Right lobe of liver (tissue), 4 donors: ENCODE results near the gene DKKL1.

Source experiments
- POLR2A ChIP-seq: fragments of 450-650 bp; IDR thresholded peaks from one replicate; pipeline ENCODE4 v1.6.1; 2017; ENCODE audit warnings: antibody characterized with exemption, mild to moderate bottlenecking
- TF ChIP-seq, protein P1 (sequence below), 4 donors: fragments of 200-600 bp in 3 of 4; fragments of 450-650 bp in 1 of 4; IDR thresholded peaks; one replicate each; pipeline versions ENCODE4 v1.5.1 to v1.8.0; 2016 to 2022; ENCODE audit warnings: antibody characterized with exemption in 4 of 4, mild to moderate bottlenecking in 2 of 4
- donor health status: DM: no; HTN: no; CAD: no.
- donor health status: DM: no; HTN: no; CAD: no.
- donor health status: DM: no; HTN: yes; CAD: no.

DNA sequence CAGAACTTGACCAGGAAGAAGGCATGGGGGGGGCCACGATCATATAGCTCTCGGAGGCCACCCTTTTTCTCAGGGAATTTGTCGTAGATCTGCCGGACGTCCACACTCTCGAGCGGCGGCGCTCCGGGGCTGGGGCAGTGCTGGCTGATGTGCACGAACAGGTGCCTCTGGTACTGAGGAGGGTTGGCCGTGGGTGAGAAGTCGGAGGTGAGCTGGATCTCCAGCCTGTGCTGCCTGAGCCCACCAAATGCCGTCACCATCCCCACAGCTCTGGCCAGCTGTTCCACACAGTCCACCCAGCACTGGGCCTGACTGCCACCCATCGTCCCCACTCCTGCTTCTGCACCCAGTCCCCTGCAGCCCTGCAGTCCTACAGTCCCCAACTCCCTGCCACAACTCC is 16.5 kb upstream of the DKKL1 start:
- TF ChIP-seq, protein P1, sequence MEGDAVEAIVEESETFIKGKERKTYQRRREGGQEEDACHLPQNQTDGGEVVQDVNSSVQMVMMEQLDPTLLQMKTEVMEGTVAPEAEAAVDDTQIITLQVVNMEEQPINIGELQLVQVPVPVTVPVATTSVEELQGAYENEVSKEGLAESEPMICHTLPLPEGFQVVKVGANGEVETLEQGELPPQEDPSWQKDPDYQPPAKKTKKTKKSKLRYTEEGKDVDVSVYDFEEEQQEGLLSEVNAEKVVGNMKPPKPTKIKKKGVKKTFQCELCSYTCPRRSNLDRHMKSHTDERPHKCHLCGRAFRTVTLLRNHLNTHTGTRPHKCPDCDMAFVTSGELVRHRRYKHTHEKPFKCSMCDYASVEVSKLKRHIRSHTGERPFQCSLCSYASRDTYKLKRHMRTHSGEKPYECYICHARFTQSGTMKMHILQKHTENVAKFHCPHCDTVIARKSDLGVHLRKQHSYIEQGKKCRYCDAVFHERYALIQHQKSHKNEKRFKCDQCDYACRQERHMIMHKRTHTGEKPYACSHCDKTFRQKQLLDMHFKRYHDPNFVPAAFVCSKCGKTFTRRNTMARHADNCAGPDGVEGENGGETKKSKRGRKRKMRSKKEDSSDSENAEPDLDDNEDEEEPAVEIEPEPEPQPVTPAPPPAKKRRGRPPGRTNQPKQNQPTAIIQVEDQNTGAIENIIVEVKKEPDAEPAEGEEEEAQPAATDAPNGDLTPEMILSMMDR (IDR thresholded peaks at IDR 0.05) = no peak
- TF ChIP-seq POLR2A = no peak
